T-helper 17 cell (primary cell): ENCODE results near the gene KIF1A. TPM values are rescaled to one million over a fixed set of nuclear protein-coding genes. Genes with fewer than 3 reads are reported as not detected.

Experiments used
- ATAC-seq: fragments of 150-1000 bp; cut with Tn5 transposase; 2 replicates; pipeline ENCODE4 v1.10.0; 2021; ENCODE audit warnings: mild to moderate bottlenecking, moderate library complexity
- DNase-seq, 3 donors: peaks; one replicate each; pipeline versions ENCODE4 v3.0.0 to v3.0.0-alpha.2; 2020 to 2021
- H3K9me3 ChIP-seq: one replicate; pipeline ENCODE4 v1.7.0; 2013; ENCODE audit warnings: low read length, mild to moderate bottlenecking; ENCODE audit not compliant: control insufficient read depth, poor library complexity, severe bottlenecking
- H3K27ac Mint-ChIP-seq: one replicate; pipeline ENCODE4 v1.8.0; 2022; ENCODE audit warnings: mild to moderate bottlenecking, moderate library complexity, mixed read lengths
- H3K27me3 Mint-ChIP-seq: one replicate; pipeline ENCODE4 v1.8.0; 2022; ENCODE audit warnings: mixed read lengths
- H3K36me3 Mint-ChIP-seq: one replicate; pipeline ENCODE4 v1.8.0; 2022; ENCODE audit warnings: low read depth, mixed read lengths
- H3K4me1 Mint-ChIP-seq: one replicate; pipeline ENCODE4 v1.8.0; 2022; ENCODE audit warnings: mild to moderate bottlenecking, mixed read lengths
- H3K4me3 Mint-ChIP-seq: one replicate; pipeline ENCODE4 v1.8.0; 2022; ENCODE audit warnings: mild to moderate bottlenecking, moderate library complexity, mixed read lengths
- total RNA-seq, 4 donors: library from RNA in 2 of 4; stranded (reverse) in 2 of 4; gene quantifications; one replicate each; pipeline ENCODE4 v1.2.3 and lab custom pipeline; 2022 to 2026

The KIF1A gene
- total RNA-seq, 2 donors from 2014 or later: 0.18 TPM; not detected in 1

DNA sequence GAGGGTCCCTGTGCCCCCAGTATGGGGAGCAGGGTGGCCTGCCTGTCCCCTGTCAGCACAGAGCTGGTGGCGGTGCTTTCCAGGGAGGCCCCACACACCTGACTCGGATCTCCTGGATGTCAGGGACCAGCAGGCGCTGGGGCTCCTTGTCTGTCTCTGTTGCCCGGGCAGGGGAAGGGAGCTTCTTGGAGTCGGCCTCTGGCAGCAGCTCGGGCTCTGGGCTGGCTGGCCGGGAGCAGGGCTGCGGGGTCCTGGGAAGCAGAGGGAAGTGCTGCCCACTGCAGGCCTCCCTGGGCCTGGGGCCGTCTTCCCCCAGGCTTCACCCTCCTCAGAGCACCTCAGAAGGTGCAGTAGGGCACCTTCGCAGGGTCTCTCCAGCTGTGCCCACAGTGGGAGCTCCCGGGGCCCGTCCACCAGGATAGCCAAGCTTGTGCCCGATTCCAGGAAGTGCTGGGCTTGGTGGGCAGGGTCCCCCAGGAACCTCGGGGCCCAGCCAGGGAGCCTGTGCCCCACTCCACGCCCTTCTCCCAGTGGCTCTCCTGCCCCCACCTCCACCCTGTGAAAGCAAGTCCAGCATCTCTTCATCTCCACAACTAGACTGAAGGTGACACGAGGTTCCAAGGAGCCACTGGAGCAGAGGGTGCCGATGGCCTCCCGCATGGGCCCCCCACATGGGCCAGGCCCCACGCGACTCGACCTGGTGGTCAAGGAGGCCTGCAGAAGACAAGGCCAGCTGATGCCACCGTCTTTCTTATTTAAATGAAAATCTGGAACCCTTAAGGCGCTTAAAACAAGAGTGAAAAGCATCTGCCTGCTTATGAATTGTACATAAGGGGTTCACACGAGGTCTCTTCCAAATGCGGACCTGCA is 100.1 kb downstream of the KIF1A start:
- Mint-ChIP-seq H3K4me3 (no peak overlapping the region), H3K36me3 (no peaks in the 10 kb centered on the region)

DNA sequence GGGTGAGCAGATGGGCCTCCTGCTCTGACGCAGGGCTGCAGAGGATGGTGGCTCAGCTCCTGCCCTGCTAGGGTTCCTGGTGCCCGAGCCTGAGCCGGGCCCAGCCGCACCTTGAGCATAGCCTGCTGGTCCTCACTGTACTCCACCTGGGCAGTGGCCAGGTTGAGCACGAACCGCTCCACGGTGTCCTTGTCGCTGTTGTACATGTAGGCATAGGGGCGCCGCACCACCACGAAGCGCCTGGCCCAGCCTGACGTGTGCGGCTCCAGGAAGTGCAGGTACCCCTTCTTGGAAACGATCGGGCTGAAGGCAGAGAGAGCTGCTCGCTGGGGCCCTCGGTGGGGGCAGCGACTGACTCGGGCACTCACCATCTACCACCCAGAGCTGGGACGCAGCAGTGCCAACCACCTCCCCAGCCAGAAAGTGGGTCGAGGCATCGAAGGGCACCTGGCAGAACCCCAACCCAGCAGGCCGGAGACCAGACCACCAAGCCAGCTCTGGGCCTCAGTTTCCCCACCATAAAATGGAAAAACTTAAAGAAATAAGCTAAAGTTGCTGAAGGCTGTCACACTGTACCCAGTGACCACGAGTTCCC is 101.0 kb downstream of the KIF1A start:
- Mint-ChIP-seq H3K4me1 (no peaks in the 10 kb centered on the region), H3K27ac (no peak overlapping the region), H3K27me3 (peaks cover 7% of the 10 kb centered on the region), H3K36me3 (no peaks in the 10 kb centered on the region), H3K4me3 (no peak overlapping the region)
- H3K9me3 ChIP-seq: no peaks in the 10 kb centered on the region
- ATAC-seq (no peak), DNase-seq (no peak)

More for the DNA sequence above, 100.1 kb downstream of the KIF1A start:
- no peaks in the 10 kb centered on the region for H3K9me3 ChIP-seq
- Mint-ChIP-seq H3K27ac (no peak overlapping the region), H3K4me1 (no peaks in the 10 kb centered on the region), H3K27me3 (peaks cover 7% of the 10 kb centered on the region)
- DNase-seq: no peak
- no peak for ATAC-seq

DNA sequence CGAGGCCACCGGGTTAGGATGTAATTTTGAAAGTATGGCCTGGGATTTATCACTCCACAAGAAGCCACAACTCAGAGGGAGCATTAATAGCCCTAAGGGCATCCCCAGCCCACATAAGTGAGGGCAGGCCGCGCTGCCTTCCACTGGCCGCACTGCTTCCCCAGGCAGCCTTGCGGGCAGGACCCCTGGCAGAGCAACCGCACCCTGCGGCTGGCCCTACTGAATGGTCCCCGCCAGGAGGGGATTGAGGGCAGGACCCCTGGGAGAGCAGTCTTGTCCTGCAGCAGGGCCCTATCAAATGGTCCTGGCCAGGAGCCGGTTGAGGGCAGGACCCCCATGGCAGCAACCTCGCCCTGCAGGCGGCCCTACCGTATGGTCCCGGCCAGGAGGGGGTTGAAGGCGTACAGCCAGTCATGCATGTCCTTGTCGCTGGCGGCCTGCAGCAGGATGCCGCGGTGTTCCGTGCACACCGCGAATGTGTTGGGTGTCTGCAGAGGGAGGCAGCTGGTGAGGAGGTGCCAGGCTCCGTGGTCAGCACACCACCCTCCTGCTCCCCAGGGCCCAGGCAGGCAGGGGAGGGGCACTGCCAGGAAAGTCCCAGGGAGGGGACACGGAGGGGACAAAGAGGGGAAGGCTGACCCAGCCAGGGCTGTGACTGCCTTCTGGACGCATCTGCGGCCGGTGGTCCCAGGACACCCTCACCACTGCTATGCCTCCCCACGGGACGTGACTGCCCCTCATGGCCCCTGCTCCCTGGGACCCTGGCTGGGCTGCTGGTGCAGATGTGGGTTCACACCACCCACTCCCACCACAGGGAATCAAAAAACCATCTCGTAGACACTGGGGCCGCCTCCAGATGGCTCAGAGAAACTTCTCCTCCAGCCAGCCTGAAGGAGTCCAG is 102.1 kb downstream of the KIF1A start:
- Mint-ChIP-seq H3K36me3 (no peaks in the 10 kb centered on the region), H3K27me3 (peaks cover 7% of the 10 kb centered on the region), H3K27ac (no peak overlapping the region), H3K4me3 (no peak overlapping the region), H3K4me1 (no peaks in the 10 kb centered on the region)
- ATAC-seq (no peak), DNase-seq (no peak)
- no peaks in the 10 kb centered on the region for H3K9me3 ChIP-seq

DNA sequence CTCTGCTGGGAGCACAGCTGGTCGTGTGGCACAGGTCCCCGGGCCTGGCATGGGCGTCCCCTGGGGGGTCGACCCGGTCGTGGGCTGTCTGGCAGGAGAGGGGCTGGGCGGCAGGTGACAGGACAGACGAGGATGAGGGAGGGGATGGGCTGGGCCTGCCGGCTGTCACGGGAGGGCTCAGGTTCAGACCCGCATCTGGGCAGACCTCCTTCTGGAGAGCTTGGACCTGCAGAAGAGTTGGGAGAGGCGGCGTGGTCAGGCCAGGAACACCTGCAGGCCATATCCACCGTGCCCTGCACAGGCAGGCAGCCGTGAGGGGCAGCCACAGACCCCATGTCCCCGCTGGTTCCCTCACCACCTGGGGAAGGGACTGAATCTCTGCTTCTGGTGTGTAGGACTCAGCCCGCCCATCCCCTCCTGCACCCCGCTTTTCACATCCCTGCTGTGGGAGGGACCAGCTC is 102.8 kb downstream of the KIF1A start:
- Mint-ChIP-seq H3K36me3 (no peaks in the 10 kb centered on the region), H3K27me3 (peaks cover 7% of the 10 kb centered on the region), H3K4me1 (no peaks in the 10 kb centered on the region), H3K27ac (no peak overlapping the region), H3K4me3 (no peak overlapping the region)
- no peaks in the 10 kb centered on the region for H3K9me3 ChIP-seq
- DNase-seq (no peak), ATAC-seq (no peak)

DNA sequence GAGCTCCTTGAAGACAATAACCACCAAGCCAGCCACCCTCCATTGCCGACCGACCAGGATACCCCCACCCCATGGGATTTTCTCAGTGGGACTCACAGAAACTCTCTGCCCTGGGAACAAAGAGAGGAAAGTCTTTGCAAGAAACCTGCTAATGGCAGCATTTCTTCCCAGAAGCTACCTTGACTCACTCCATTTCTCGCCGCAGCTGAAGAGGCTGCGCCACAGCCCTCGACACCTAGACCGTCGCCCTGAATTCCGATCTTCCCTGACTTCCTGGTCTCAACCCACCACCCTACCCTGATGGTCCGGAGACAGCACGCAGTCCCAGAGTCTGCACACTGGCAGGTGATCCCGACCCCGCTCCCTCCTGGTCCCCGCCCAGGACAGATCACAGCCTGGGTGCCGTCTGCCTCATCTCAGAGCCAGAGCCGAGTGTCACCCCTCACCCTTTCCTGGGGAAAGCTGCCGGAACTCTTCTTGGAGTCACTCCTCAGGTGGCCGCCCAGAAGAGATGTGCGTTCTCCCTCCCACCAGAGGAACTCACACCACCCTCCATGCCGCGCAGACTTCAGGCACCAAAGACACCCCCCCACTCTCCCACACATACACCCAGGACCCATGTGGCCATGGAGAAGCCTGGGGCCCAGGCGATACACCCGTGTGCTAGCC is 103.8 kb downstream of the KIF1A start:
- ATAC-seq (no peak), DNase-seq (no peak)
- H3K27me3 Mint-ChIP-seq: peaks cover 7% of the 10 kb centered on the region
- H3K4me1 Mint-ChIP-seq: no peaks in the 10 kb centered on the region
- no peaks in the 10 kb centered on the region for H3K36me3 Mint-ChIP-seq
- no peaks in the 10 kb centered on the region for H3K9me3 ChIP-seq
- no peak overlapping the region for H3K27ac Mint-ChIP-seq
- H3K4me3 Mint-ChIP-seq: no peak overlapping the region

DNA sequence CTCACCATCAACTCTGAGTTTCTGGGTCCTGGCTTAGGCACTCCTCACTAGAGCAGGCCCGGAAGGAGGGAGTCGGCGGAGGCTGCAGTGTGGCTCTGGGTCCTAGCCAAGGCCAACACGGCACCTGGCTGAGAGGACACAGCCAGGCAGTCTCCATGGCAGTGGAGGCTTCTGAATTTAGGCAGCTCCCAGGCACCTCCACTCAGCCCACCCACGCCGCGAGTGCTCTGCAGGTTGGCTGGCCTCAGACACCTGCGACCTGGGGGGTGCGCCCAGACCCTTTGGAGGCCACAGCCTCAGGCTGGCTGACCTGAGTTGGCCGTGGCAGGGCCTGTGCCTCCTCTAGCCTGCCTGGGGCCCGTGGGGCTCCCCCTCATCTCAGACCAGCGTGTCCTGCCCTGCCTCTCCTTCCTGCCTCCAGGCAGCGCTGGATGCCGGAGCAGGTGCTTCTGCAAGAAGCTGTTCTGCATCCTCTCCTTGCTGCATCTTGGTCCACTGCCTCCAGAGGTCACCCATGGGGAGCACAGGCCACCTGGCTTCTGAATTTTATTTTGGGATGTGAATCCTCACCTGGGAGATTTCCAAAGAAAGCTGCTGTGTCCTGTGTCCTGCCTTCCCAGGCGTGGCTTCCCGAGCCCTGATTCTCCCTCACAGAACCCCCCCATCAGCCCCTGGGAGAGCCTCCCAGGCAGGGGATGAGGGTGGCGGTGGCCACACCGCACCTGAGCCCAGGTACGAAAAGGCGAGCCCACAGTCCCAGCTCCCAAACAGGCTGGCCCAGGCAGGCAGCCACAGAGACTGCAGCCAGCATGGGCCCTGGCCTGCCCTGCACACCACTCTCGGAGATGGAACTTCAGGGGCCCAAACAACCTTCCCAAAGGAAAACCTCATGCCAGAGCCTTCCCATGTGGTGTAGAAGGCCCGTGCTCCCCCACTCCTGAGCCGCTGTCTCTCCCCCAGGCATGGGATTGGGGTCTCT is 105.0 kb downstream of the KIF1A start:
- ATAC-seq: no peak
- H3K27ac Mint-ChIP-seq: no peak overlapping the region

DNA sequence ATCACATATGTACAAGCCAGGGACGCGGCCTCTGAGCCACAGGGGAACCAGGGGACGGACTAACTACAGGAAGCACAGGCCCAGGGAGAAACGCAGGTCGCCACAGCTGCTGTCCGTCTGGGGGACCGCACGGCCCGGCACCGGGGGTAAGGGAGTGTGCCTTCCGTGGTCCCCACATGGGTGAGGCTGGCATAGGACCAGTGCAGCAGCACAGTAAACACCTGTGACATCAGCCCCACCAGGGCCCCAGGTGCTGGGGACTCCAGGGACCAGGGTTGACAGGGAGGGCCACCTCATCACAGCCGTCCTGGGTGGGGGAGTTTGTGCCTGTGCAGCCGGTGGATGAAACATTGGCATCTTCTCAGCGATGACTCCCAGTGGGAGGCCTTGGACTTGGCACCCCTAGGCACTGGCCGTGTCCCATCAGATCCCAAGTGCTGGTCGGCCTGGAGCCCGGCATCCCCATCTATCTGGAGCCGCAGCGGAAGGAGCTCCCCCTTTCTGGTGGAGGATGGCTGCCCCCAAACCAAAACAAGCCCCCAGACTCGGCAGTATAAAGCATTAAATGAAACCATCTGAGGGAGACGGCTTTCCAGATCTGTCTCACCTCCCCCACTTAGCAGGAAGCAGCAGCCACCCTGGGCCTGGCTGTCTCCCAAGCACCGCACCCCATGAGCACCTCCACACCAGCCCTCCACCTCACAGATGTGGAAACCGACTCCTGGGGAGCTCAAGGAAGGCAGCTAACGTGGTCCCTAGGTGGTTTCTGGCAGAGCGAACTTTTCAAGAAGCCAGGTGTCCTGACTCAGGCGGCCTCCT is 105.9 kb downstream of the KIF1A start:
- no peak for DNase-seq
- no peak for ATAC-seq
- no peaks in the 10 kb centered on the region for H3K9me3 ChIP-seq
- no peak overlapping the region for H3K4me3 Mint-ChIP-seq
- H3K36me3 Mint-ChIP-seq: no peaks in the 10 kb centered on the region
- no peak overlapping the region for H3K27ac Mint-ChIP-seq
- H3K27me3 Mint-ChIP-seq: peaks cover 8% of the 10 kb centered on the region
- no peaks in the 10 kb centered on the region for H3K4me1 Mint-ChIP-seq

More for the DNA sequence above, 105.0 kb downstream of the KIF1A start:
- Mint-ChIP-seq H3K36me3 (no peaks in the 10 kb centered on the region), H3K4me1 (no peaks in the 10 kb centered on the region), H3K27me3 (peaks cover 1% of the 10 kb centered on the region), H3K4me3 (no peak overlapping the region)
- no peak for DNase-seq
- no peaks in the 10 kb centered on the region for H3K9me3 ChIP-seq

DNA sequence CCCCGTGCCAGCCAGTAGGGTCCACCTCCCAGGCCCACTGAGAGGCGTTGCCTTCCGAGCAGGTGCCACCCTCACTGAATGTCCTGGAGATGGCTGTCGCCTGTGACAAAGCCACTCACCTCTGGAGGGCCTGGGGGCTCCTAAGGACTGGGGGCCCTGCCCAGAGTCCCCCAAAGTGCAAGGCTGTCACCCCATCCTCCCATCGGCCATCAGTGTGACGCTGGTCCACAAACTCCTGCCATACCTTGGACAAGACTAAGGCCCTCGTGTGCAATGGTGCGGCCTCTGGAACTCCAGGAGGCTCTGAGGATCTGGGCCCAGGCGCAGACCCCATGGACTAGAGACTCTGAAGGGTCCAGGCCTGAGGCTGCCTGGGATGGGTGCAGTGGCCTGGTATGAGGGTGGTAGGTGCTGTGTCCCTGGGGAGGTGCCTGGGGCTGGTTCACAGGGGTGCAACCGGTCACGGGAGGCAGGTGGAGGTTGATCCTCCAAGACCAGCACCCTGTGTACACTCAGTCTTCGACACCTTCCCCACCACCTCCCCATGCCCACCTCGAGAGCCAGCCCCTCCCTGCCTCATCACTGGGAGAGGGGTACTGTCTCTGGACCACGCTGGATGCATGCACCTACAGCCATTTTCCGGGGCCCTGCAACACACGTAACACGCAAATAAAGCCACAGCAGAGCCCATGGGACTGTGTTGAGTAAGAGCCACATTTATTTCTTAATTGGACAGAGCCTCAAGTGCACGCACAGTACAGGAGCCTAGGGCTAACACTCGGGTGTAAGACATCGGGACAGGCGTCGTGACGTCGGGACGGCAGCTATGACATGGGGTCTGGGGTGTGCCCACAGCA is 106.7 kb downstream of the KIF1A start:
- H3K9me3 ChIP-seq: no peaks in the 10 kb centered on the region
- no peak overlapping the region for H3K4me3 Mint-ChIP-seq
- no peaks in the 10 kb centered on the region for H3K4me1 Mint-ChIP-seq
- H3K36me3 Mint-ChIP-seq: no peaks in the 10 kb centered on the region
- H3K27ac Mint-ChIP-seq: no peak overlapping the region
- no peak for ATAC-seq
- no peak for DNase-seq
- H3K27me3 Mint-ChIP-seq: peaks cover 8% of the 10 kb centered on the region

DNA sequence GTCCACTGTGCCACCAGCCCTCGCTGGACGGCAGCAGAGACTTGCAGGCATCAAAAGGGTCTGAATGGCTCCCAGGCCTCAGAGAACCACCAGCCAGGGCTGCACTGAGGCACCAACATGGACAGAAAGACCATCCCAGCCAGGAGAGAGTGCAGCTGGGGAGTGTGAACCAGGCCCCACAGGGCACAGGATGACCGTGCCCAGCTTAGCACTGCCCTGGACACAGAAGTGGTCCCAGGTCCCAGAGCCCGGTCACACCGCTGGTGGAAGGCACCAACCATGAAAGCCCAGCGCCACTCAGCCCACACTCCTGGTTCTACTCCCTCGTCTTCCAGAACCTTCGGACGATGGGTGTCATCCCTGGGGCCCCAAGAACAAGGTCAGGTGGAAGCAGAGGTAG is 107.9 kb downstream of the KIF1A start:
- DNase-seq: no peak
- H3K27me3 Mint-ChIP-seq: peaks cover 8% of the 10 kb centered on the region
- H3K36me3 Mint-ChIP-seq: no peaks in the 10 kb centered on the region
- no peak for ATAC-seq
- H3K4me1 Mint-ChIP-seq: no peaks in the 10 kb centered on the region
- no peaks in the 10 kb centered on the region for H3K9me3 ChIP-seq
- no peak overlapping the region for H3K4me3 Mint-ChIP-seq
- no peak overlapping the region for H3K27ac Mint-ChIP-seq

DNA sequence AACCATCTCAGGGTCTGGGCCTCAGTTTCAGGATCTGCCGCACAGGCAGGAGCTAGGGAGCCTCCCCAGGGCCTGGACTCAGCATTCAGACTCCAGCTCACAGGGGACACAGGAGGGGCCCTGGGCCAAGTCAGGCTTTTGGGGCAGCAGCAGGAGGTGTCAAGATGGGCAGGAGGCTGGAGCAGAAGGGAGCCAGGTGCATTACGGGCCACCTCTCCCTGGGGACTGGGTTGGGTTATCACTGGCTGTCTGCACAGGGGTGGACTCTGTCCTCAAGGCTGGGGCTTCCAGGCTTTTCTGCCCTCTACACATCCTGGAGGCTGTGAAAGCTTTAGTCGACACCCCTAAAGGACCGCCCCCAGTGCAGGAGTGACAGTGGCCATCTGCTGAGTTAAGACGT is 108.3 kb downstream of the KIF1A start:
- no peaks in the 10 kb centered on the region for H3K36me3 Mint-ChIP-seq
- no peak overlapping the region for H3K4me3 Mint-ChIP-seq
- H3K4me1 Mint-ChIP-seq: no peaks in the 10 kb centered on the region
- no peaks in the 10 kb centered on the region for H3K9me3 ChIP-seq
- peaks cover 8% of the 10 kb centered on the region for H3K27me3 Mint-ChIP-seq
- DNase-seq (no peak), ATAC-seq (no peak)
- no peak overlapping the region for H3K27ac Mint-ChIP-seq

DNA sequence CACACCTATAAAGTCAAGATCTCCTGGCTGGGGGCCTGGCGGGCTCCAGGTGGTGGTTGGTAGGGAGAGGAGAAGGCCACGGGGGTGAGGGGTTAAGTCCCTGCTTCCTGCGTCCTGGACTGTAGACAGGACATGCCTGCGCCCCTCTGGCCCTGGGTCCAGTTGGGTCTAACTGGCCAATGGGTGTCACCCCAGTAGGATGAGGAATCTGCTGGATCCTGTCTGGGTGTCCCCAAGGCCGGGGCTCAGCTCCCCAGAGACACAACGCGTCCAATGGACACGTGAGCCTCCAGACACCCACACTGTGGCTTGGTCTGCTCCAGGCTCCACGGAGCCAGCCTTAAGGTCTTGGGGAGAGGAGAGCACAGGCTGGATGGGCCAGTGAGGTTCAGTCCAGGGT is 108.7 kb downstream of the KIF1A start:
- DNase-seq (peak in 1 of 3 donors; percentile 8), ATAC-seq (no peak)
- no peaks in the 10 kb centered on the region for H3K36me3 Mint-ChIP-seq
- peaks cover 8% of the 10 kb centered on the region for H3K27me3 Mint-ChIP-seq
- no peaks in the 10 kb centered on the region for H3K4me1 Mint-ChIP-seq
- H3K27ac Mint-ChIP-seq: no peak overlapping the region
- H3K4me3 Mint-ChIP-seq: no peak overlapping the region
- H3K9me3 ChIP-seq: no peaks in the 10 kb centered on the region
